Glutamatergic neuron (in vitro differentiated cells): ENCODE measurements around the gene GIMAP5. TPM values are rescaled to one million over a fixed set of nuclear protein-coding genes. Genes with fewer than 3 reads are reported as not detected.
"Not testable (repeated sequence)": the region's sequence is repeated elsewhere in the genome, so short reads cannot be mapped to it uniquely, and the experiment has no call there.

Source experiments
- DNase-seq: peaks from one replicate; pipeline ENCODE4 v3.0.0; 2022
- H3K27ac Mint-ChIP-seq: one replicate; pipeline ENCODE4 v1.8.0; 2020; ENCODE audit warnings: mild to moderate bottlenecking, mixed read lengths, inconsistent platforms; ENCODE audit not compliant: unreplicated experiment
- H3K27me3 Mint-ChIP-seq: one replicate; pipeline ENCODE4 v1.8.0; 2020; ENCODE audit warnings: mild to moderate bottlenecking, moderate library complexity, mixed read lengths, inconsistent platforms; ENCODE audit not compliant: unreplicated experiment
- H3K36me3 Mint-ChIP-seq: one replicate; pipeline ENCODE4 v1.8.0; 2020; ENCODE audit warnings: mild to moderate bottlenecking, mixed read lengths, inconsistent platforms; ENCODE audit not compliant: unreplicated experiment
- H3K4me1 Mint-ChIP-seq: one replicate; pipeline ENCODE4 v1.8.0; 2020; ENCODE audit warnings: mild to moderate bottlenecking, low read depth, mixed read lengths, inconsistent platforms; ENCODE audit not compliant: unreplicated experiment
- H3K4me3 Mint-ChIP-seq: one replicate; pipeline ENCODE4 v1.8.0; 2020; ENCODE audit warnings: mild to moderate bottlenecking, mixed read lengths, inconsistent platforms; ENCODE audit not compliant: unreplicated experiment
- H3K9me3 Mint-ChIP-seq: one replicate; pipeline ENCODE4 v1.8.0; 2020; ENCODE audit warnings: mild to moderate bottlenecking, moderate library complexity, mixed read lengths, inconsistent platforms; ENCODE audit not compliant: unreplicated experiment
- CTCF ChIP-seq: fragments of 200-600 bp; sonication (generic); IDR thresholded peaks from one replicate; pipeline ENCODE4 v1.5.0; 2021; ENCODE audit not compliant: partially characterized antibody, unreplicated experiment
- total RNA-seq: library from RNA; stranded (reverse); fragmentation: NEBNext Ultra II Directional; extraction: Animal tissue kit (Norgen Biotek cat#: 25700); gene quantifications from one replicate; pipeline ENCODE4 v1.2.1, GENCODE V29; 2021; ENCODE audit not compliant: unreplicated experiment

The GIMAP5 gene
- total RNA-seq, 1 donor from 2014 or later = not detected

- H3K36me3 Mint-ChIP-seq = no peaks in the 10 kb centered on the region
These were observed 22.3 kb downstream of the GIMAP5 start for GRCh38 chr7:150759479-150759878.

GRCh38 chr7:150766334-150766709, 29.1 kb downstream of the GIMAP5 start:
- TF ChIP-seq CTCF = no peak
- Mint-ChIP-seq H3K4me1 (no peaks in the 10 kb centered on the region), H3K9me3 (no peaks in the 10 kb centered on the region), H3K4me3 (no peak overlapping the region), H3K27ac (no peak overlapping the region), H3K27me3 (peaks cover 1% of the 10 kb centered on the region), H3K36me3 (no peaks in the 10 kb centered on the region)
- no peak for DNase-seq

More at GRCh38 chr7:150759479-150759878, 22.3 kb downstream of the GIMAP5 start:
- Mint-ChIP-seq H3K27me3 (peaks cover 2% of the 10 kb centered on the region), H3K4me3 (no peak overlapping the region), H3K9me3 (no peaks in the 10 kb centered on the region), H3K27ac (no peak overlapping the region), H3K4me1 (no peaks in the 10 kb centered on the region)
- TF ChIP-seq CTCF = no peak
- DNase-seq = no peak

GRCh38 chr7:150769768-150770167, 32.5 kb downstream of the GIMAP5 start:
- Mint-ChIP-seq H3K27me3 (peaks cover 1% of the 10 kb centered on the region), H3K36me3 (no peaks in the 10 kb centered on the region), H3K4me3 (no peak overlapping the region), H3K27ac (no peak overlapping the region), H3K9me3 (peaks cover 2% of the 10 kb centered on the region), H3K4me1 (no peaks in the 10 kb centered on the region)
- no peak for TF ChIP-seq CTCF
- DNase-seq = no peak

- not testable (repeated sequence) for H3K27me3 Mint-ChIP-seq, H3K4me1 Mint-ChIP-seq, DNase-seq, H3K36me3 Mint-ChIP-seq, H3K9me3 Mint-ChIP-seq, H3K4me3 Mint-ChIP-seq, H3K27ac Mint-ChIP-seq
These were observed 36.9 kb downstream of the GIMAP5 start for GRCh38 chr7:150774131-150774530.

GRCh38 chr7:150778014-150778737, 41.0 kb downstream of the GIMAP5 start:
- no peak for DNase-seq
- Mint-ChIP-seq H3K9me3 (peaks cover 2% of the 10 kb centered on the region), H3K27ac (no peak overlapping the region), H3K4me1 (no peaks in the 10 kb centered on the region), H3K36me3 (no peaks in the 10 kb centered on the region), H3K4me3 (no peak overlapping the region), H3K27me3 (peaks cover 1% of the 10 kb centered on the region)
- TF ChIP-seq CTCF = no peak
